A673 (cell line): Measurements from ENCODE around the gene TMEM255B. TPM values are rescaled to one million over a fixed set of nuclear protein-coding genes. Genes with fewer than 3 reads are reported as not detected.

Source experiments
- BruUV-seq: library from RNA; stranded (reverse); fragments of 400-500 nt; replicated peaks from 2 replicates; lab custom pipeline; 2021; lab: Mats Ljungman, UMichigan
- CTCF ChIA-PET: fragments of 300-600 bp; sonication (Branson Sonifier 250); formaldehyde crosslinking; loops from one replicate; lab custom pipeline; 2022; ENCODE audit warnings: antibody characterized with exemption; lab: Charles Lee
- POLR2A ChIA-PET: fragments of 300-600 bp; sonication (Branson Sonifier 250); formaldehyde crosslinking; loops from one replicate; lab custom pipeline; 2022; ENCODE audit warnings: antibody characterized with exemption; ENCODE audit not compliant: low non-redundant PET; lab: Charles Lee
- DNase-seq: peaks from one replicate; pipeline ENCODE4 v3.0.0-alpha.2; 2015; ENCODE audit warnings: low spot score
- H3K27ac ChIP-seq: fragments of 200-600 bp; sonication (generic); 2 replicates; pipeline ENCODE4 v1.5.1; 2016; ENCODE audit warnings: mixed run types, low read depth, mild to moderate bottlenecking, mixed read lengths, antibody characterized with exemption, low read length; ENCODE audit not compliant: poor library complexity, severe bottlenecking
- H3K27me3 ChIP-seq: fragments of 200-600 bp; sonication (generic); replicated peaks from 2 replicates; pipeline ENCODE4 v1.6.1; 2017; ENCODE audit warnings: mixed run types, low read depth, mild to moderate bottlenecking, mixed read lengths, antibody characterized with exemption, low read length; ENCODE audit not compliant: insufficient read depth, poor library complexity
- H3K36me3 ChIP-seq: fragments of 200-600 bp; sonication (generic); 2 replicates; pipeline ENCODE4 v1.6.1; 2016; ENCODE audit warnings: mixed run types, mild to moderate bottlenecking, mixed read lengths, antibody characterized with exemption, low read length; ENCODE audit not compliant: insufficient read depth, poor library complexity, severe bottlenecking
- H3K4me1 ChIP-seq: fragments of 200-600 bp; sonication (generic); 2 replicates; pipeline ENCODE4 v1.6.1; 2017; ENCODE audit warnings: mixed run types, mild to moderate bottlenecking, mixed read lengths, antibody characterized with exemption, low read length; ENCODE audit not compliant: insufficient read depth, poor library complexity, severe bottlenecking
- H3K4me3 ChIP-seq: fragments of 200-600 bp; sonication (generic); 2 replicates; pipeline ENCODE4 v1.5.1; 2016; ENCODE audit warnings: low read depth, mixed run types, mild to moderate bottlenecking, mixed read lengths, low read length; ENCODE audit not compliant: poor library complexity, severe bottlenecking
- H3K9me3 ChIP-seq: fragments of 200-600 bp; sonication (generic); 2 replicates; pipeline ENCODE4 v1.6.1; 2016; ENCODE audit warnings: mixed run types, low read depth, mild to moderate bottlenecking, mixed read lengths, antibody characterized with exemption, low read length; ENCODE audit not compliant: poor library complexity, severe bottlenecking
- CTCF ChIP-seq: fragments of 300-800, 200-600 bp; sonication (generic); conservative IDR thresholded peaks from 2 replicates; pipeline ENCODE4 v1.5.1; 2017; ENCODE audit warnings: low read depth, mild to moderate bottlenecking, antibody characterized with exemption, low read length, moderate library complexity, mixed read lengths
- EZH2 ChIP-seq: fragments of 200-600 bp; sonication (generic); IDR thresholded peaks from 2 replicates; pipeline ENCODE4 v1.6.1; 2017; ENCODE audit warnings: borderline replicate concordance, low read depth, mild to moderate bottlenecking, mixed read lengths, antibody characterized with exemption, low read length; ENCODE audit not compliant: poor library complexity, severe bottlenecking
- intact Hi-C: fragments of 100-400 bp; cut with micrococcal nuclease; formaldehyde crosslinking; loops from one replicate; pipeline ENCODE4 v1.10.0; 2022; ENCODE audit not compliant: unreplicated experiment
- total RNA-seq: library from RNA; stranded (reverse); gene quantifications from 2 replicates; pipeline ENCODE4 v1.2.3, GENCODE V29; 2021

TMEM255B gene
- total RNA-seq, 1 experiment from 2014 or later = 0.06 TPM

GRCh38 chr13:113845723-113846635 is 87.0 kb downstream of the TMEM255B start:
- no peaks in the 10 kb centered on the region for H3K9me3 ChIP-seq
- intact Hi-C loops = no loop called here
- TF ChIP-seq EZH2 (no peak), CTCF (no peak)
- H3K4me3 ChIP-seq = no peak overlapping the region
- no peaks in the 10 kb centered on the region for H3K27me3 ChIP-seq
- BruUV-seq = no TSS peak
- ChIA-PET CTCF (no interaction called here), POLR2A (no interaction called here)
- no peak for DNase-seq
- H3K4me1 ChIP-seq = no peaks in the 10 kb centered on the region
- no peak overlapping the region for H3K27ac ChIP-seq
- H3K36me3 ChIP-seq = no peaks in the 10 kb centered on the region

GRCh38 chr13:113846636-113847318 is 87.8 kb downstream of the TMEM255B start:
- Histone ChIP-seq H3K4me3 (no peak overlapping the region), H3K36me3 (no peaks in the 10 kb centered on the region), H3K27me3 (no peaks in the 10 kb centered on the region), H3K27ac (no peak overlapping the region), H3K9me3 (no peaks in the 10 kb centered on the region), H3K4me1 (no peaks in the 10 kb centered on the region)
- DNase-seq = no peak
- intact Hi-C loops = no loop called here
- TF ChIP-seq EZH2 = no peak
- TF ChIP-seq CTCF = no peak
- CTCF ChIA-PET = no interaction called here
- no TSS peak for BruUV-seq
- POLR2A ChIA-PET = no interaction called here

- no peak for TF ChIP-seq EZH2
- TF ChIP-seq CTCF = no peak
- H3K4me3 ChIP-seq = no peak overlapping the region
- ChIA-PET POLR2A (no interaction called here), CTCF (no interaction called here)
- BruUV-seq = no TSS peak
- no peaks in the 10 kb centered on the region for H3K9me3 ChIP-seq
- DNase-seq = no peak
- H3K27ac ChIP-seq = no peak overlapping the region
- H3K36me3 ChIP-seq = no peaks in the 10 kb centered on the region
- intact Hi-C loops = no loop called here
- H3K4me1 ChIP-seq = no peaks in the 10 kb centered on the region
- no peaks in the 10 kb centered on the region for H3K27me3 ChIP-seq
Measured at GRCh38 chr13:113848020-113848419, 89.0 kb downstream of the TMEM255B start.
